ENCODE results near the gene PTPRE.

DNA sequence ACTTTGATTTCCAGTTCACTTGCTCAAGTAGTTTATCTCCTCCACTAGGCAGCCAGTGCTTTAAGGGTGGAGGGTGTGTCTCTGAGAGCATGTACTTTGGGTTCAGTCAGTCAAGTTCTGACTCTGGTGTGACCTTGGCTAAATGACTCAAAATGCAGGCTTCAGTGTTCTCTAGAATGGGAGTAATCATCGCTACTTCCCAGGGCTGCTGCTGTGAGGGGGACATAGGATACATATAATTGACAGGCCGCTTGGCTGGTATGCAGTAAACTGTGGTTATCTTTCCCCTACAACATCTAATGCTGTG, 3.5 kb downstream of the PTPRE start:
- TF ChIP-seq ZNF274 (IDR thresholded peaks at IDR 0.05; ENCODE audit: low read depth, low read length) (no peak), SUZ12 (IDR thresholded peaks at IDR 0.05; ENCODE audit: extremely low read depth, insufficient read depth, insufficient read length) (no peak), YY1 (IDR thresholded peaks at IDR 0.05; ENCODE audit: insufficient read depth, insufficient read length) (no peak)
